OCI-LY3 (cell line): ENCODE results near the gene CTXN3.

Source experiments
- H2AFZ ChIP-seq: fragments of 200-600, 300-600 bp; shearing (Covaris generic); 2 replicates; pipeline ENCODE4 v1.6.0; 2014; ENCODE audit warnings: antibody characterized with exemption, low read depth, low read length
- H3K27ac ChIP-seq: fragments of 200-600, 300-600 bp; sonication (generic); 2 replicates; pipeline ENCODE4 v1.5.1; 2014; ENCODE audit warnings: mild to moderate bottlenecking, low read length, moderate library complexity, mixed read lengths
- H3K27me3 ChIP-seq: fragments of 200-600, 300-600 bp; sonication (generic); 2 replicates; pipeline ENCODE4 v1.6.1; 2014; ENCODE audit warnings: low read depth, low read length, mixed read lengths
- H3K36me3 ChIP-seq: fragments of 200-600, 300-600 bp; sonication (generic); replicated peaks from 2 replicates; pipeline ENCODE3; 2014; ENCODE audit warnings: low read depth, low read length, mixed read lengths
- H3K4me1 ChIP-seq: fragments of 300-600, 200-600 bp; sonication (generic); 2 replicates; pipeline ENCODE4 v1.6.1; 2014; ENCODE audit warnings: low read length, mixed read lengths
- H3K4me2 ChIP-seq: fragments of 200-600, 300-600 bp; sonication (generic); 2 replicates; pipeline ENCODE4 v1.6.1; 2014; ENCODE audit warnings: low read length, mixed read lengths
- H3K4me3 ChIP-seq: fragments of 300-600, 200-600 bp; sonication (generic); 2 replicates; pipeline ENCODE4 v1.5.1; 2014; ENCODE audit warnings: antibody characterized with exemption, mild to moderate bottlenecking, low read length, moderate library complexity
- H3K79me2 ChIP-seq: fragments of 300-600, 200-600 bp; shearing (Covaris generic); 2 replicates; pipeline ENCODE4 v1.6.1; 2014; ENCODE audit warnings: mild to moderate bottlenecking, low read length, mixed read lengths
- H3K9ac ChIP-seq: fragments of 300-600, 200-600 bp; shearing (Covaris generic); 2 replicates; pipeline ENCODE4 v1.6.0; 2014; ENCODE audit warnings: mild to moderate bottlenecking, low read length, moderate library complexity
- H3K9me3 ChIP-seq: fragments of 200-600, 300-600 bp; shearing (Covaris generic); 2 replicates; pipeline ENCODE4 v1.6.1; 2014; ENCODE audit warnings: low read length, mixed read lengths; ENCODE audit not compliant: insufficient read depth
- H4K20me1 ChIP-seq: fragments of 200-600, 300-600 bp; sonication (generic); 2 replicates; pipeline ENCODE4 v1.6.1; 2016; ENCODE audit warnings: low read length, mixed read lengths; ENCODE audit not compliant: insufficient read depth
- EZH2phosphoT487 ChIP-seq: fragments of 200-600 bp; shearing (Covaris generic); IDR thresholded peaks from 2 replicates; pipeline ENCODE4 v1.6.1; 2018; ENCODE audit warnings: antibody characterized with exemption, mixed run types, low read depth
- TF ChIP-seq, protein P1 (sequence below): fragments of 200-600, 300-600 bp; sonication (generic); IDR thresholded peaks from 2 replicates; pipeline ENCODE4 v1.5.1; 2014; ENCODE audit warnings: antibody characterized with exemption, low read length, low read depth

CTXN3 gene

DNA sequence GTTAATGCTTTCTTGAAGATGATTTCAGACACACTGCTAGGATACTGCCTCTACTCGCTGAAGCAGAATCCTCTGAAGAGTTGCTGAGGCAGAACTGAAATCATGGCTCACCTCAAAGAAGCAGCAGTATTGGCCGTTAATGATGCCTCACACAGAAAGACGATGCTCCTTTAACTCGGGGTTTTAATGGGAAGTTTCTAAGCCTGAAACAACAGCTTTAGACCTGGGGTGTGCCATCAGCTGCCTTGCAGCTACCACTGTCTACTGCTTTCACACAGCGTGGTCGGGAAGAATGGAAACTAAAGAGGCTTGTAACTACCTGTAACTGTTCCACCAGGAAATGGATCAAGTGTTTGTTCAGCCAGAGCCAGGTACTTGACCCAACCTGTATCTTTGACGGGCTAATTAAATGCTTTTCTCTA is at the start of gene CTXN3:
TSS of gene CTXN3 (plus strand) at position 65 of the 422 bp plus-strand sequence. CDS start 8,440 bp downstream, outside the sequence.
- Histone ChIP-seq H3K4me1 (peaks cover 5% of the 10 kb centered on the region; the same call in 1 of the 2 replicates), H4K20me1 (no peaks in the 10 kb centered on the region), H3K36me3 (no peaks in the 10 kb centered on the region), H3K4me3 (peak within 1 kb of the TSS; percentile 37; the same call in 1 of the 2 replicates), H3K27ac (no peak within 1 kb of the TSS), H2AFZ (peak within 1 kb of the TSS; percentile 88), H3K27me3 (no peaks in the 10 kb centered on the region), H3K9me3 (no peaks in the 10 kb centered on the region), H3K79me2 (no peaks in the 10 kb centered on the region), H3K4me2 (peak within 1 kb of the TSS; percentile 58), H3K9ac (no peak within 1 kb of the TSS)
- TF ChIP-seq EZH2phosphoT487, result no peak
- TF ChIP-seq, protein P1, sequence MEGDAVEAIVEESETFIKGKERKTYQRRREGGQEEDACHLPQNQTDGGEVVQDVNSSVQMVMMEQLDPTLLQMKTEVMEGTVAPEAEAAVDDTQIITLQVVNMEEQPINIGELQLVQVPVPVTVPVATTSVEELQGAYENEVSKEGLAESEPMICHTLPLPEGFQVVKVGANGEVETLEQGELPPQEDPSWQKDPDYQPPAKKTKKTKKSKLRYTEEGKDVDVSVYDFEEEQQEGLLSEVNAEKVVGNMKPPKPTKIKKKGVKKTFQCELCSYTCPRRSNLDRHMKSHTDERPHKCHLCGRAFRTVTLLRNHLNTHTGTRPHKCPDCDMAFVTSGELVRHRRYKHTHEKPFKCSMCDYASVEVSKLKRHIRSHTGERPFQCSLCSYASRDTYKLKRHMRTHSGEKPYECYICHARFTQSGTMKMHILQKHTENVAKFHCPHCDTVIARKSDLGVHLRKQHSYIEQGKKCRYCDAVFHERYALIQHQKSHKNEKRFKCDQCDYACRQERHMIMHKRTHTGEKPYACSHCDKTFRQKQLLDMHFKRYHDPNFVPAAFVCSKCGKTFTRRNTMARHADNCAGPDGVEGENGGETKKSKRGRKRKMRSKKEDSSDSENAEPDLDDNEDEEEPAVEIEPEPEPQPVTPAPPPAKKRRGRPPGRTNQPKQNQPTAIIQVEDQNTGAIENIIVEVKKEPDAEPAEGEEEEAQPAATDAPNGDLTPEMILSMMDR, result no peak

DNA sequence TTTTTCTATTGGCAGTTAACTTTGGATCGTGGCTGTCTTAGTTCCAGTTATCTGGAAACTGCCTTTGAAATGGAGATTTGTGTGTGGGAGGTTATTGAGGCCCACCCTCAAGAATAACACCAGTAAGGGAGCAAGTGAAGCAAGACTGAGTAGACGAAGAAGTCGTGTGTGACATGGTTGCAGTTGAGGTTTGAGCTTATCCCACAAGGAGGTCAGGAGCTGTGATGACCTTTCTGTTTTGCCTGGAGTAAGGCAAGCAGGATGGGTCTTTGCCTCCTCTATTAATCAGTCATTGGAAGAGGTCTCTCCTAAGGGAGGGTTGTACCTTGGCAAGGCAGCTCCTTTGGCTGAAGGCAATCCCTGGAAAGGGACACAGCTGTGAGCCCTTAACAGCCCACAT is 49.6 kb upstream of the CTXN3 start:
- H3K9me3 ChIP-seq, result no peaks in the 10 kb centered on the region
- H3K4me2 ChIP-seq, result no peak overlapping the region
- H4K20me1 ChIP-seq, result no peaks in the 10 kb centered on the region
- no peak for TF ChIP-seq EZH2phosphoT487
- TF ChIP-seq, protein P1, result no peak
- H3K4me1 ChIP-seq, result no peaks in the 10 kb centered on the region
- H3K27ac ChIP-seq, result no peak overlapping the region
- H3K79me2 ChIP-seq, result no peaks in the 10 kb centered on the region
- no peak overlapping the region for H3K4me3 ChIP-seq
- no peak overlapping the region for H3K9ac ChIP-seq
- no peaks in the 10 kb centered on the region for H3K36me3 ChIP-seq
- no peaks in the 10 kb centered on the region for H3K27me3 ChIP-seq
- H2AFZ ChIP-seq, result no peak overlapping the region

DNA sequence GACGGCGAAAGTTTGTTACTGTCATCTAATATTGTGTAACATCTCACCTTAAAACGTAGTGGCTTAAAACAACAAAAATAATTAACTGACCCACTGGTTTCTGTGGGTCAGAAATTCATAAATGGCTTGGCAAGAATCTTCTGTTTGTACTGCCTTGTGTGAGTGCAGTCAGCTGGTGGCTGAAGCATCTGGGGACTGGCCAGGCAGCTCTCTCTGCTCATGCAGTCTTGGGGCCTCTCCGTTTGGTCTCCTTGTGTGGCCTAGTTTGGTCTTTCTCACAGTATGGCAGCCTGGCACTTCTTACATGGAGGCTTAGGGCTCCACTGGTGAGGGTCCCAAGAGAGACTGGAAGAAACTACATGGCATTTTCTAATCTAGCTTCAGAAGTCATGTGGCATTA is 49.0 kb upstream of the CTXN3 start:
- H3K4me1 ChIP-seq, result no peaks in the 10 kb centered on the region
- no peaks in the 10 kb centered on the region for H3K27me3 ChIP-seq
- H3K36me3 ChIP-seq, result no peaks in the 10 kb centered on the region
- H3K27ac ChIP-seq, result no peak overlapping the region
- H2AFZ ChIP-seq, result no peak overlapping the region
- no peak overlapping the region for H3K4me3 ChIP-seq
- no peak overlapping the region for H3K4me2 ChIP-seq
- no peak for TF ChIP-seq EZH2phosphoT487
- TF ChIP-seq, protein P1, result no peak
- no peak overlapping the region for H3K9ac ChIP-seq
- H3K9me3 ChIP-seq, result no peaks in the 10 kb centered on the region
- no peaks in the 10 kb centered on the region for H3K79me2 ChIP-seq
- no peaks in the 10 kb centered on the region for H4K20me1 ChIP-seq

DNA sequence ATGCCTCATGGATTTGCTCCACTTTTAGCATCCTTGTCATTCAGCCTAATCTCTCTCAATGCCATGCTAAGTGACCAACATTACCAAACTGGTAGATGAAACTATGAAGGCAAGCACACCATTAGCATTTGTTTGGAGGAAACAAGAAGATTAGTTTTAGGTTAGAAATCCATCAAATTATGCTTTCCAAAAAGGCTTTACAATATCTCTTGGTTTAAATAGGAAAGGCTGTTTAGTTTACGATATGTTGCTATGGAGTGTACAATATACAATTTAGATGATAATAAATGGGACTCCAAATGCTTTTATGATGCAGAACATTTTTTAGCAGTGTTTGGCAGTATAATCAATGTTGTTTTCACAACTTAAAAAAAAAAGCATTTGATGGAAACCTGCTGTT is 47.8 kb upstream of the CTXN3 start:
- no peaks in the 10 kb centered on the region for H3K79me2 ChIP-seq
- no peak overlapping the region for H3K27ac ChIP-seq
- no peaks in the 10 kb centered on the region for H3K36me3 ChIP-seq
- H3K27me3 ChIP-seq, result no peaks in the 10 kb centered on the region
- H3K9ac ChIP-seq, result no peak overlapping the region
- no peak overlapping the region for H3K4me3 ChIP-seq
- H2AFZ ChIP-seq, result no peak overlapping the region
- TF ChIP-seq, protein P1, result no peak
- no peak for TF ChIP-seq EZH2phosphoT487
- H3K4me2 ChIP-seq, result no peak overlapping the region
- no peaks in the 10 kb centered on the region for H4K20me1 ChIP-seq
- no peaks in the 10 kb centered on the region for H3K9me3 ChIP-seq
- H3K4me1 ChIP-seq, result no peaks in the 10 kb centered on the region
